Measurements from ENCODE around the gene TGM1.

TGM1 gene

DNA sequence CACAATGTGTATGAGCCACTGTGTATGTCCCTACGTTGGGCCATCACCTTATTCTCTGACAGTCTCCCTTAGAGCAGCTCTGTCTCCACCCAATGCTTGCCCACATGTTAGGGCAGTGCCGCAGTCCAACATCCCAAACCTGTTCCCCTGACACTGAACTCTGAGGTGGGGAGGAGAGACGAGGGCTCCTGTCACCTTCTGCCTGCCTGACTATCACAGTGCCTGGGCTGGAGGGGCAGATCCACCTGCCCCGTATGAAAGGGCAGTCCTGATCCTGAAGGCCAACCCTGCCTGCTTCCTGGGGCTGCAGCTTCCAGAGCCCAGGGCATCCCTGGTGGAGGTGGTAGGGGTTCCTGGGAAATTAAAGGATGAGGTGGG, 2.2 kb downstream of the TGM1 start:
- TF ChIP-seq, protein P1, sequence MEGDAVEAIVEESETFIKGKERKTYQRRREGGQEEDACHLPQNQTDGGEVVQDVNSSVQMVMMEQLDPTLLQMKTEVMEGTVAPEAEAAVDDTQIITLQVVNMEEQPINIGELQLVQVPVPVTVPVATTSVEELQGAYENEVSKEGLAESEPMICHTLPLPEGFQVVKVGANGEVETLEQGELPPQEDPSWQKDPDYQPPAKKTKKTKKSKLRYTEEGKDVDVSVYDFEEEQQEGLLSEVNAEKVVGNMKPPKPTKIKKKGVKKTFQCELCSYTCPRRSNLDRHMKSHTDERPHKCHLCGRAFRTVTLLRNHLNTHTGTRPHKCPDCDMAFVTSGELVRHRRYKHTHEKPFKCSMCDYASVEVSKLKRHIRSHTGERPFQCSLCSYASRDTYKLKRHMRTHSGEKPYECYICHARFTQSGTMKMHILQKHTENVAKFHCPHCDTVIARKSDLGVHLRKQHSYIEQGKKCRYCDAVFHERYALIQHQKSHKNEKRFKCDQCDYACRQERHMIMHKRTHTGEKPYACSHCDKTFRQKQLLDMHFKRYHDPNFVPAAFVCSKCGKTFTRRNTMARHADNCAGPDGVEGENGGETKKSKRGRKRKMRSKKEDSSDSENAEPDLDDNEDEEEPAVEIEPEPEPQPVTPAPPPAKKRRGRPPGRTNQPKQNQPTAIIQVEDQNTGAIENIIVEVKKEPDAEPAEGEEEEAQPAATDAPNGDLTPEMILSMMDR (IDR thresholded peaks at IDR 0.05; ENCODE audit: control insufficient read depth, insufficient read depth, low read depth, low read length, missing control alignments), result no peak
- no peak for DNase-seq (ENCODE audit: low read depth)
- no peak overlapping the region for H3K4me3 ChIP-seq (ENCODE audit: control insufficient read depth, low read depth, low read length)

GRCh38 chr14:24260026-24260779, 2.8 kb downstream of the TGM1 start:
- TF ChIP-seq, protein P1 (IDR thresholded peaks at IDR 0.05; ENCODE audit: control insufficient read depth, insufficient read depth, low read depth, low read length, missing control alignments), result no peak
- DNase-seq (ENCODE audit: low read depth), result no peak
- no peak overlapping the region for H3K4me3 ChIP-seq (ENCODE audit: control insufficient read depth, low read depth, low read length)

- H3K4me3 ChIP-seq (ENCODE audit: control insufficient read depth, low read depth, low read length), result no peak overlapping the region
- no peak for DNase-seq (ENCODE audit: low read depth)
- TF ChIP-seq, protein P1 (IDR thresholded peaks at IDR 0.05; ENCODE audit: control insufficient read depth, insufficient read depth, low read depth, low read length, missing control alignments), result no peak
Measured at GRCh38 chr14:24259282-24260025, 3.5 kb downstream of the TGM1 start.

- TF ChIP-seq, protein P1 (IDR thresholded peaks at IDR 0.05; ENCODE audit: control insufficient read depth, insufficient read depth, low read depth, low read length, missing control alignments), result no peak
- no peak for DNase-seq (ENCODE audit: low read depth)
- H3K4me3 ChIP-seq (ENCODE audit: control insufficient read depth, low read depth, low read length), result no peak overlapping the region
Measured at GRCh38 chr14:24258548-24259265, 4.3 kb downstream of the TGM1 start.

DNA sequence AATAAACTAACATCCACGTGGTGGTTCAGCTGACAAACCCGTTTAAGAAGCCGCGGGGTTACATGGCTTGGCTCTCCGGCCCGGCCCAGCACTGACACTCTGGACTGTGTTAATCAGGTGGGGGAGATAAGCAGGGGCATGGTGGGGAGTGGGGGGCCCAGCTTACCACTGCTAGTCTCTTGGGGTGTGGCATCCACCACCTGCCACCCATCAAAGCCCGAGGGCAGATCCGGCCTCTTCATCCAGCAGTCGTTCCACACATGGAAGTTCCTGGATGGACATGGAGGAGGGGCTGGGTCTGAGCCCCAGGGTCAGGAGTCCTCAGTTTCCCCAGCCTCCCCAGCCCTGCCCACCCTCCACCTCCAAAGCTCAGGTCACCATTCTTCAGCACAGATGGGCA, 4.9 kb downstream of the TGM1 start:
- TF ChIP-seq, protein P1 (IDR thresholded peaks at IDR 0.05; ENCODE audit: control insufficient read depth, insufficient read depth, low read depth, low read length, missing control alignments), result no peak
- H3K4me3 ChIP-seq (ENCODE audit: control insufficient read depth, low read depth, low read length), result no peak overlapping the region
- no peak for DNase-seq (ENCODE audit: low read depth)

GRCh38 chr14:24256960-24257359, 6.0 kb downstream of the TGM1 start:
- DNase-seq (ENCODE audit: low read depth), result no peak
- TF ChIP-seq, protein P1 (IDR thresholded peaks at IDR 0.05; ENCODE audit: control insufficient read depth, insufficient read depth, low read depth, low read length, missing control alignments), result no peak

More at GRCh38 chr14:24256960-24257359, 6.0 kb downstream of the TGM1 start:
- no peak overlapping the region for H3K4me3 ChIP-seq (ENCODE audit: control insufficient read depth, low read depth, low read length)

Measured in AG09309 (cell line).